PC-3 (cell line): ENCODE measurements around the gene ADARB2.

ENCODE experiments used
- EZH2 ChIP-seq: fragments of 300-600 bp; sonication (generic); IDR thresholded peaks from one replicate; pipeline ENCODE4 v1.6.1; 2017; ENCODE audit warnings: antibody characterized with exemption, mild to moderate bottlenecking, low read length; ENCODE audit not compliant: unreplicated experiment
- EZH2phosphoT487 ChIP-seq: fragments of 300-600 bp; sonication (generic); IDR thresholded peaks from 2 replicates; pipeline ENCODE4 v1.6.1; 2018; ENCODE audit warnings: mild to moderate bottlenecking, antibody characterized with exemption, low read length, borderline replicate concordance
- TF ChIP-seq, protein P1 (sequence below): fragments of 300-600 bp; sonication (generic); conservative IDR thresholded peaks from 2 replicates; pipeline ENCODE4 v1.5.1; 2017; ENCODE audit warnings: antibody characterized with exemption, low read depth, mild to moderate bottlenecking, low read length

DNA sequence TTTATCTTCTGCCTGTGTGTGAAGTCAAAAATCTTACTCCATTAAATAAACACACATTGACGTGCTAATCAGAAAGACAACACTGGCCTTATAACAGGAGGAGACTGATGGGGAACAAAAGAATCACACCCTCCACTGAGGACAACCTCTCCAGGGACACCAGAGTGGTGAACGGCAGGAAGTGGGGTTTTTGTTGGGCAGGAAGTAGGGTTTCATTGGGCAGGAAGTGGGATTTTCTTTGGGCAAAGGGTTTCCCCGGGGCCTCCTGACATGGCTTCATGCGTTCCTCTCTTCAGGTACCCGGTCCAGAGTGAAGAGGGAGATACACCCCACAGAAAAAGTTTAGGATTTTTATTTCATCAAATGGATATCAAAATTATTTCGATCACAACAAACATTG is 30.6 kb downstream of the ADARB2 start:
- TF ChIP-seq, protein P1, sequence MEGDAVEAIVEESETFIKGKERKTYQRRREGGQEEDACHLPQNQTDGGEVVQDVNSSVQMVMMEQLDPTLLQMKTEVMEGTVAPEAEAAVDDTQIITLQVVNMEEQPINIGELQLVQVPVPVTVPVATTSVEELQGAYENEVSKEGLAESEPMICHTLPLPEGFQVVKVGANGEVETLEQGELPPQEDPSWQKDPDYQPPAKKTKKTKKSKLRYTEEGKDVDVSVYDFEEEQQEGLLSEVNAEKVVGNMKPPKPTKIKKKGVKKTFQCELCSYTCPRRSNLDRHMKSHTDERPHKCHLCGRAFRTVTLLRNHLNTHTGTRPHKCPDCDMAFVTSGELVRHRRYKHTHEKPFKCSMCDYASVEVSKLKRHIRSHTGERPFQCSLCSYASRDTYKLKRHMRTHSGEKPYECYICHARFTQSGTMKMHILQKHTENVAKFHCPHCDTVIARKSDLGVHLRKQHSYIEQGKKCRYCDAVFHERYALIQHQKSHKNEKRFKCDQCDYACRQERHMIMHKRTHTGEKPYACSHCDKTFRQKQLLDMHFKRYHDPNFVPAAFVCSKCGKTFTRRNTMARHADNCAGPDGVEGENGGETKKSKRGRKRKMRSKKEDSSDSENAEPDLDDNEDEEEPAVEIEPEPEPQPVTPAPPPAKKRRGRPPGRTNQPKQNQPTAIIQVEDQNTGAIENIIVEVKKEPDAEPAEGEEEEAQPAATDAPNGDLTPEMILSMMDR, result no peak
- TF ChIP-seq EZH2 (no peak), EZH2phosphoT487 (no peak)
